Right forelimb (tissue), 1 donor: ENCODE data around the gene RASSF6.
"Not testable (repeated sequence)": the region's sequence is repeated elsewhere in the genome, so short reads cannot be mapped to it uniquely, and the experiment has no call there.

Experiments
- DNase-seq: peaks from one replicate; pipeline ENCODE4 v3.0.0-alpha.2; 2018

Gene RASSF6

DNA sequence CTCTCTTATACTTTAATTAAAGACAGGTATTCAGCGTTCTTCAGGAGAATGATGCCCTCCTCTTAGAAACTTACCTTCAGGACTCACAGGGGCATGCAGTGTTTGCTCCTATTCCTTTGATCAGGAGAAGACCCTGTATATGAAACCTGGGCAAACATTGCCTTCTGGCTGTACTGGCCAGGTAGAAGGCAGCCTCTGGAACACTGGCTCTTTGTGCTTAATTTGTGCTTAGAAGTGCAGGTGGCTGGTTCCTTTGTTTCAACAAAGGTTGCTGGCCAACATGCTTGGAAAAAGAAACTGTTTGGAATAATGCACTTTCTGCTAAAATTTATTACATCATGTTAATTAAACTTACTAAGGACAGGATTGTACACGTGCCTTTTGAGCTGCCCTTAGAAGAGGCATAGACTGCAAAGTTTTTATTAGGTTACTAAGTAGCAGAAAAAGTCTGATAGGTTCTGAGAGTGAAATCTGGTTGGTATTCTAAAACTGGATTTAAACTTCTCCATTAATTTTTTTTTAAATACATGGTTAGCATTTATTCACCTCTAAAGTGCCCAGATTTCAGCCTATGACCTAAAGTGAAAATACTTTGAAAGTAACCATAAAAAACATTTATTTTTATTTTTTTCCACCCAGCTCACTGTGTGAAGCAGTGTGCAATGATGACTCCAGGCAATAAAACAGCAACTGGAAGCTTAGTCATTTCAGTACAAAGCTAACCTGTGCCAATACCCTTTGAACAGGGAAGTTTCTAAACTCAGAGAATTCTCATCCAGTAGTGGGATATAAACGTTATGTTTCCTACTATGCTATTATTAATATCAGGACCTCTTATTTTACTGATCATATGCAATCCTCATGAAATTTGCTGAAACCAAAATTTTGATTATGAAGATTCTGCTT, 11.3 kb downstream of the RASSF6 start:
- DNase-seq: no peak

DNA sequence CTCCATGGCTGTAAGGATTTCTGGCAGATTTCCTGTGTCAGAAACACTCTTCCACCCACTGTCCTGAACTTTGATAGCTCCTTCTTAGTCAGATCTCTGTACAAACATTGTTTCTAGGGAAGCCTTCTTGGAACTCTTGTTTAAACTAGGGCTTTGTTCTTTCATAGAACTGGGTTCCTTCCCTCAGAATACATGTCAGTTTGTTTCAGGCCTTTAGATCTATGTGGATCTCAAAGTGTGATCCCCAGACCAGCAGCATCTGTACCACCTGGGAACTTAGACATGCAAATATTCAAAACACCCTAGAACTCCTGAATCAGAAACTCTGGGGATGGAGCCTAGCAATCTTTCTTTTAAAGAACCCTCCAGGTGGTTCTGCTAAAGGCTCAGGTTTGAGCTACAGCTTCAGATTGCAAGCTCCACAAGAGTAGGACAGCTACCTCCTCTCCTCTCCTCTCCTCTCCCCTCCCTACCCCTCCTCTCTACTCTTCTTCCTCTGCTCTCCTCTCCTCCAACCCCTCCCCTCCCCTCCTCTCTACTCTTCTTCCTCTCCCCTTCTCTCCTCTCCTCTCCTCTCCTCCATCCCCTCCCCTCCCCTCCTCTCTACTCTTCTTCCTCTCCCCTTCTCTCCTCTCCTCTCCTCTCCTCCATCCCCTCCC, 12.7 kb downstream of the RASSF6 start:
- no peak for DNase-seq

DNA sequence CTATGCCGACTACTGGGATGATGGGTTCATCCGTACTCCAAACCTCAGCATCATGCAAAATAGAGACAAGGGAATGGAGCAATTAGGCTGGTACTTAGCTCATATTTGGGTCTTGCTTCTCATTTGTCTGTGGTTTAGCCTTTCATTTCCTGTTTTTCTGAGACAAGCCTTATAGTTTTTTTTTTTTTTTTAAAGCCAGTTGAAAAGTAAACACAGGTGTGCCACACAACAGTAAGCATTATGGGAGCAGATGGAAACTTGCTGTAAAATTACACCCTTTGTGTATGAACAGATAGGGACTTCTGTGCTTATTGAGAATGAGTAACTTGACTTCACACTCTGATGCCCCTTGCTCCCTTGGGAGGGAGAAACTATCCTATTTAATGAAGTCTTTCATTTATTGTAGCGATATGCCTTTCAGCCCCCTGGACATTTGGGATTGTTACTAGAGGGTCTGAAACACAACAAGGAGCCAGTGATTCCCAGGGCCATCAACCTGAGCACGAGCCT, 13.7 kb downstream of the RASSF6 start:
- no peak for DNase-seq

DNA sequence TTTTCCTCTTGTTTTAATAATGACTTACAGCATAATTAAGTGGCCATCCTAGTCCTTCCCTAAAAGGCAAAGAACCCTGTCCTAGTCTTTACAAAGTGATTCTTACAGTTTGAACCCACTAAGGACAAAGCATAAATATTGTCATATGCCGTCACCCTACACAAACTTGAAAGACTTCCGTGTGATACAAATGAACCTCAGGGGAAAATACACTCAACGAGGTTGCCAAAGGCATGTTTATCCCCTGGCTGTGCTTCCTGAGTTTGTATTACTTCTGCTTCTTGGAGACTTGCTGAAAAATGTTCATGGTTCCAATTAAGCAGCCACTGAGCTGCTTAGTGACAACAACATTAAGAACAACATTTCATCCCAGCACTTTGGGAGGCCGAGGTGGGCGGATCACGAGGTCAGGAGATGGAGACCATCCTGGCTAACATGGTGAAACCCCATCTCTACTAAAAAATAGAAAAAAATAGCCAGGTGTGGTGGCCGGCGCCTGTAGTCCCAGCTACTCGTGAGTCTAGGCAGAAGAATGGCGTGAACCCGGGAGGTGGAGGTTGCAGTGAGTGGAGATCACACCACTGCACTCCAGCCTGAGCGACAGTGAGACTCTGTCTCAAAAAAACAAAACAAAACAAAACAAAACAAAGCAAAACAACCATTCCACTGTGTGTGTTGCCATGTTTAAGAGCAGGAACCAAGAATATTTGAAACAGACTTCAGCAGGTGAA, 16.2 kb downstream of the RASSF6 start:
- DNase-seq: no peak

DNA sequence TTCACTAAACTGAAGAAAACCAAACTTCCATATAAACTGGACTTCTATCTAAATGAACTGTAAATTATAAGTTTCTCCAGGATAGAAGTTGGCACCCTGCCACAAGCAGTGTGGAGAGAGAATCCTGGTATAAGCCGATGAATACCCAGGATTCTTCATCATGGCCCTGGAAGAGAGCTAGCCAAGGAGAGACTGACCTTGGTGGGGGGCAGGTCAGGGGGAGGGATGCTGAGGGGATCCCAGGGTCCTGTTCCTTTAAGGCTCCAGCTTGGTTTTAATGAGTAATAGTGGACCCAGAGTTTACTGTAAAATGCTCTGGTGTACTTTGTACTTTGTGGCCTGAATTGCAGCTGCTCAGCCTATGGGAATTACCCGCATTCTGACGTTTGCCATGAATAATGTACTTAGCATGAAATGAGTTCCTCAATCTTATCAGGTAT, 16.9 kb downstream of the RASSF6 start:
- DNase-seq: no peak

DNA sequence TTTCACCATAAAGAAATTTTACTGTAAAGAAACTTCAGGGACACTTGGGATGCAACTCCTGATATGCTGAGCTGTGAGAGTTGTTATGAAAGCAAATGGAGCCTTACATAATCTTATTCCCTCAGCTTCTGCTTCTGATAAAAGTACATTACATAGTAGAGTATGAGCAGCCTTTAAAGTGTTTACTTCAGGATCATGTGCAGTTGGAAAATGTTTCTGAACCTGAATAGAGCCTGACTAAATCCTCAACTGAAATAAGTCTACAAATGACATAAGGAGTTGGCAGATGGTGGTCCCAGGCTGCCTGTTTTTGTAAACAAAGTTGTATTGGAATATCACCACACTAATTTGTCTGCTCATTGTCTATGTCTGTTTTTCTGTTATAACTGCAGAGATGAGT, 19.3 kb downstream of the RASSF6 start:
- no peak for DNase-seq

DNA sequence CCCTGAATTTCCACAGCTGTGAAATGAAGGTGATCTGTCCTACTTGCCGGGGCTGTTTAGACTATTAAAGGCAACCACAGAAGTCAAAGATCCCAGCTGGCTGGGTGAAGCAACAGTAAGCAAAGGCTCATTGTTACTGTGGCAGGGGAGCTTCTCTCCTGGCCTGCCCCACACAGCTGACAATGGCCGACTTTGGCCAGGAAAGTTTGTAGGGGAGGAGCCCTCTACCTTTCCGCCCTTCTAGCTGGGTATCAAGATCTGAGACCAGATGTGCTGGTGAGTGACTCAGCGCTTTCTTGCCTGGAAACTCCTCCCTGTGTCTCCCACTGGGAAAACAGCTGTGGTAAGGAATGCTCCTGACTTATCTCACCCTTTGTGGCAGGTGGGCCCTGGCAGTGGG, 21.1 kb downstream of the RASSF6 start:
- DNase-seq: no peak

DNA sequence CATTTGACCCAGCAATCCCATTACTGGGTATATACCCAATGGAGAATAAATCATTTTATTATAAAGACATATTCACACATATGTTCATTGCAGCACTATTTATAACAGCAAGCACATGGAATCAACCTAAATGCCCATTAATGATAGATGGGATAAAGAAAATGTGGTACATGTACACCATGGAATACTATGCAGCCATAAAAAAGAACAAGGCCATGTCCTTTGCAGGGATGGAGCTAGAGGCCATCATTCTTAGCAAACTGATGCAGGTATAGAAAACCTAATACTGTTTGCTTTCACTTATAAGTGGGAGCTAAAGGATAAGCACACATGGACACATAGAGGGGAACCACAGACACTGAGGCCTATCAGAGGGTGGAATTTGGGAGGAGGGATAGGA, 22.6 kb downstream of the RASSF6 start:
- DNase-seq: no peak

DNA sequence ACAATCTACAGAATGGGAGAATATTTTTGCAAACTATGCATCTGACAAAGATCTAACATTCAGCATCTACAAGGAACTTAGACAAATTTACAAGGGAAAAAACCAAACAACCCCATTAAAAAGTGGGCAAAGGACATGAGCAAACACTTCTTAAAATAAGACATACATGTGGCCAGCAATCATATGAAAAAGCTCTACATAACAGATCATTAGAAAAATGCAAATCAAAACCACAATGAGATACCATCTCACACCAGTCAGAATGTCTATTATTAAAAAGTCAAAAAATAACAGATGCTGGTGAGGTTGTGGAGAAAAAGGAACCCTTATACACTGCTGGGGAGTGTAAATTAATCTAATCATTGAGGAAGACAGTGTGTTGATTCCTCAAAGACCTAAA, 23.1 kb downstream of the RASSF6 start:
- not testable (repeated sequence) for DNase-seq

DNA sequence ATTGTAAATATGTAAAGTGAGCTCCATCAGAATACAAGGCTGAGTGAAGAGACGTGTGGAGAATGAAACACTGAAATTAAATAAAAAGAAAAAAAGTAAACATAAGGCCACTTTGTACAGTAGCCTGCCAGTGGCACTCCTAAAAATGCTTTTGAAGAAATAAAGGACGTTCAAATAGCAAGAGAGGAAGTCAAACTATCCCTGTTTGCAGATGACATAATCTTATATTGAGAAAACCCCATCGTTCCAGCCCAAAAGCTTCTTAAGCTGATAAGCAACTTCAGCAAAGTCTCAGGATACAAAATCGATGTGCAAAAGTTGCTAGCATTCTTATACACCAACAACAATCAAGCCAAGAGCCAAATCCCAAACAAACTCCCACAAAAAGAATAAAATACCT, 24.2 kb downstream of the RASSF6 start:
- no peak for DNase-seq

DNA sequence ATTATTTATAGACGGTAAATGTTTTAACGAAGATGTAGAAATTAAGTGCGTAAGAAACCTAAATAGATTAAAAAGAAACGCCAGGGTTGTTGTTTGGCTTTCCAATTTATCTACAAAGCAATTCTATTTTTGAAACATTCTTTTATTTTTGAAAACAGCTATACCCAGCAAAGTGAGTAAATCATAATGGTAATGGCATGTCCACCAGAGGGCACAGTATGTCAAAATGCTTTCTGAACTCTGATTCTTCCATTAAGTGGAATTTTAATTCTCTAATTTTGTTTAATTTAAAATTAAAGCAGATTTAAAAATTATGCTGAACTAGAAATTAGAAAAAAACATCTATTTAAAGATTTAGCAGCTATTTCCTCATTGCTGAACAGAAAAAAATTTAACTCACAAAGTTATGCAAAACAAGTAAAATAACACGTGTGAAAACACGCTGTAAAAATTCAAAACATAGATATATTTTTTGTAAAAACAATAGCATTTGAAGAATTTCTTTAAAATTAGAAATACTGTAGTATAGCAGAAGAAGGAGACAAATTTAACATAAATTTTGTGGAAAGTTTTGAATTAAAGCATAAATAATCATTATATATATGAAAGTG, 26.5 kb downstream of the RASSF6 start:
- DNase-seq: no peak

DNA sequence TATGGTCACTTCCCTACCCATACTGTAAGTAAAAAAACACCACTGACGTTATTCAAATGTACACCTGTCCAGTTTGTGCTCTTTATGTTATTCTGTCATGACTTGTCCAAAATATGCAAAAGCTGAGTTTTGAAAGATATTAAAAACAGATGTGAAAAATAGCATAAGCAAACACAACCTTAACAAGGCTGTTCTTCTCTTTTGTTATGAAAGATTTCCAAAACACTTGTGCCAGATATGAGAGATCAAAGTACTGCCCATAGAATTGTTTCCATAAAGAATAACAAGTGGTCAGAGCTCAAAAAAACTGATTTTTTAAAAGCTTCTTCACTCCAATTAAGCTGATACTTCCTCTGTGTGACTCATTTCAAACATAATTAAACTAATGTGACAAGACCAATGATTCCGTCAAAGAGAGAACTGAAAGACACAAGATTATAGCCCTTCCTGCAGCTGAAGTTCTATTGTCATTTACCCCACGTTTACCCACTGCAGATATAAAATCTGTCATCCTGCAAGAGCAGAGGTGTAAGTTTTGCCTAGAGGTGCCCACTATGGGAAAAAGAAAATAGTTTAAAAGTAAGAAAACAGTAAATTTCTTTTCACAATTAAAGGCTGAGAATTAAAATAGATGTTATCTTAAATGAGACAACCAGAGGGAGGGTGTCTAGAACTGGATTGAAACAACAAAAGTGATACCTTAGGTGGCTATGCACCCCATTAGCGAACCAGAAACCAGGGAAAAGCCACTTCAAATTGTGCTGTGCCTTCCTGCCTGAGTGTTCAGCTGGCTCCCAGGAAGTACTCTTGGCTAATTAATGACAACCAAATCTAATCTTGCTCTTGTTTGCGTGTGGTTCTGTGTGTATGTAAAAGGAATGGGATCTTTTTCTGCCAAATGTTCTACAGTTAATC, 30.1 kb downstream of the RASSF6 start:
- no peak for DNase-seq

DNA sequence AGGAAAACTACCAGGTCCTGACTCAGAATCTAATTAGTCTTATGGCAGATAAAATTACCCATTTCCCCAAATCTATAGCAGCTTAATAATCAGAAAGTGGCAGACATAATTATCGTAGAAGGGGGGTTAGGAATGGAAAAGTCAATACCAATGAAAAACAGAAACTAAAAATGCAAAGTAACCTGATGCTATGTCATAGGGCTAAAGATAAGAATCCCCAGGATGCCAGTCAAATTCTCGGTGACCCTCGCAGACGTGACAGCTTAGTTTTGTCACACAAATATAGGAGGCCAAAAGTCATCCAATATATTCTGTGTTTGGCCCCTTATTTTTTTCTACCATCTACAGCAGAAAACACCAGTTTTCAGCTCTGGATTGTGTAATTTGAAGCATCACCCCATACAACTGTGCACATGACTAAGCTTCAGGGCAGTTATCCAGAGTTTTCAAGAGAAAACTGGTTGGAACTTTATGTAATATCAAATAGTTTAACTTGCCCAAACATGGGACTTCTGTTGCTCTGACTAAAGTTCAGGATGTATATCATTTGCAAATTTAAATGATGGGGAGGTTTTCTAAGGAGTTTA, 30.9 kb downstream of the RASSF6 start:
- no peak for DNase-seq

DNA sequence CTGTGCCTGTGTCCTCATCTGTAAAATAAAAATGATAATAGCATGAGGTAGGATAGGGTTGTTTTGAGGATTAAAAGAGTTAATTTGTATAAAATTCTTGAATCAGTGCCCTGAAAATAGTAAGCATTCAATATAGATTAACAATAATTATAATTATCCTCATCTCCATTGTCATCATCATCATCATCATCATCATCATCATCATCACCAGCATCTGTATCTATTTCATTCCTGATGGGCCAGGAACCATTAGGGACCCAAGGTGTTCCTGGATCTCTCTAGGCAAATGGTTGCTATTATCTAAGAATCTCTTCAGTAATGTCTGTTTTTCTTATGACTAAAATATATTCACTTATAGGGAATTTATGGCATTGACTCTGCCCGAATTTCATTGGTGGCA, 31.6 kb downstream of the RASSF6 start:
- DNase-seq: no peak

DNA sequence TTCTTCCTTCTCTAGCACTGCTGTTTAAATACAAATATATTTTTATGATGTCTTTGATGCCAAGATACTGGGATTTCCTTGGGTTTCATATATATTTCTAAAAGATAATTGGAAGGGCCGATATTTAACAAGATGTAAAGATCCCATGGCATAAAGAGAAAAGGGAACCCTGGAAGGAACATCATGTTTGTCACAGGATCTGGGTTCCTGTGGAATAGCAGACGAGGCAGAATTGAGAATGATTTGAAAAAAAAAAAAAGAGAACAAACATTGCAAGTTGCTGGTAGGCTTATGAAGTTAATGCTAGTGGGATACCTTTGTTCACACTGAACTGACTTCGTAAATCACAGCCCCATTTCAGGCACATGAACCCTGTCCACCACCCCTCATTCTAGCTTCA, 33.6 kb downstream of the RASSF6 start:
- no peak for DNase-seq

DNA sequence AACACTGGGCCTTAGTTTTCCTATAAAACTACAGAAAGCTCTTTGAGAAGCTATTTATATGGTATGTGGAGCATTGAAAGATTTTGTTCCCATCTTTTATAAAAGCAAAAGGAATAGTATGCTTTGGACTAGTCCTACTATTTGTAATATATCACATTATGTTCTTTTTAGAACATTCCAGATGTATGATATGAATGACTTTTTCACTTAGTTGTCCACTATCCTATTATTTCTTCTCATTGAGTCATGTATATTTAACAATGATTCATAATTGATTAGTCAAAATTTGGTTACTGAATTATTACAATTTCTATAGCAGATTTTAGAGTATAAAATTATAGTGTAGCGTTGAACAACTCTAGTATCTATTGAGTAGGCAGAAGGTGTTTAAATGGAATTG, 34.2 kb downstream of the RASSF6 start:
- DNase-seq: no peak

DNA sequence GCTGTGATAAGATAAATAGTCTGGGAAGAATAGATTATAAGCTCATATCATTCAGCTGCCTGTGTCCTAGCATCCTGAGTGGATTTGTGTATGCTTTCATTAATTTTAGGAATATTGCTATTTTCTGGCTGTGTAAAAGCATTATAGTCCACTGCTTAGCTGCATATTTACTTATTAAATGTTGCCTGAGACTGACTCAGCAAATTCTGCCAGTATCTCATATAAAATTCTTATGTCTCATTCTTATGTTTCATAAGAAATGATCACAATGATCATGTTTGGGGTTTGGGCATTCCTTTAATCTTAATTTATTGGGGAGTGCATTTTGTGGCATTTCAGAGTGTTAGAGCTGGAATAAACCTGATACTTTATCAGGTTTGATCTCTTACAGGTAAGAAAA, 34.9 kb downstream of the RASSF6 start:
- no peak for DNase-seq

DNA sequence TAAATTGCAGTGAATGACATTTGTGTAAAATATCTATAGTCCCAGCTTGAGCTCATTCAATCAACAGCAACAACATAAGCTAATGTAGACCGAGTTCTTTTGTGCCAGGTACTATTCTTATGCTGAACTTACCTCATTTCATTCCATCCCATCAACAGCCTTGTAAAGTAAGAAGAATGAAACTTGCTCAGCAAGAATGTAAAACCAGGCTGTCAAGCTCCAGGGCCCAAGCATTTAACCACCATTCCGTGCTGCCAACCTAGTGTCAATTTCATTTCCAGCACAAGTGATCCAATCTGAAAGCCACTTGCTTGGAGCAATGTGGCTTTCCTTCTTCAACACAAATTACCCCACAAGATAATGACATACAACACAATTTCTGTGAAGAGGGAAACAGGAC, 36.6 kb downstream of the RASSF6 start:
- no peak for DNase-seq

DNA sequence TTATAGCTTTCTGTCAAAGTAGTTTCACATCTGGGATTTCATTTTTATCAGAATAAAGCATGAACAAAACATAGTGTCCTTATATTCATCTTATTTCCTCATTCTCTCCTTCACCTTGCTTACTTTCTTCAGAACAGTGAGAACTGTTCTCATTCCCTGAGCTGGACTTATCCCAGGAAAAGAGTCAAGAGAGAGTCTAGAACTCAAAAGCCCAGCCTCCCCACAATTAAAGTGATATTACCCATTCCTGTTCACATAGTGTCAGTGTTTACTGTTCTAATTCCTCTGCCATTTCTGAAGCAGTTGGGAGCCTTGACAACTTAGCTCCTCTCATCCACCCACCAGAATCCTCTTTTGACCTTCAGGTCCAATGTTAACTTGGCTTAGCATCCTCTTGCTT, 42.9 kb downstream of the RASSF6 start:
- DNase-seq: no peak

DNA sequence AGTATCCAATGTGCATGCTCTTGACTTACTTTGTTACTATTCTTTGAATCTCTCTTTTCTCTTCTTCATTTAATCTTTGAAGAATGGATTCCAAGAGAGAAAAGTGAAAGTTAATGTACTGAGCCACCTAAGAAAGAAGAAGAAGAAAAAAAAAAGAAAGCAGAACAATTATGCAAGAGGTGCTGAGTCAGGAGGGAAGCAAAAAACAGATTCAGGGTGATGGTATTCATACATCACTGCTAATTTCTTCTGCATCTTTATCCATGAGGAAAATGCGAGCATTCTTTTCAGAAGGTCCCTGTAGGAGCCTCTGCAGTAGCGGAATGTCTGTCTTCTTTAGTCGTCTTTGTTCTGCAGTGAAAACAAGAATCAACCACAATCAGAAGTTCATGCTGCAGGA, 43.9 kb downstream of the RASSF6 start:
- DNase-seq: no peak

DNA sequence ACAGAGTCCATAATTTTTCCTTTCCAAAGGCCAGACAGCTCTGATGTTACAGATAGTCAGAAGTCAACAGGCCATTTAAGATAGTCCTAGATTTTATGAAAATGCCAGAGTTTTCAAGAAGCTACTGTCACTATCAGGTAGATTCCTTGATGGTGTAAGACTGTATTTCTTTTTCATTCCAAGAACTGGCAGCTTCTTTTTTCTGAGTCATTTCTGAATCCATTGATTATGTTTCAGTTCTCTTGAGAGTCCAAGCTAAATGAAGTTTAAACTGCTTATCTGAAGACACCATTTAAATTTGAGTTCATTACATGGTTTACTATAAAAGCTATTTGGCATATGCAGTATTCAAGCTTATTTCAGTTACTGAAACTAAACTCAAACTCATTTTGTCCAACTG, 44.6 kb downstream of the RASSF6 start:
- no peak for DNase-seq
